HG02588 (cell line): ENCODE results near the gene S100A3.
A peak's percentile ranks its signal among the peaks of the same experiment; 100 is the strongest.

Experiments
- ATAC-seq: cut with Tn5 transposase; IDR thresholded peaks from one replicate; pipeline ENCODE4 v1.9.1; 2021; ENCODE audit warnings: mild to moderate bottlenecking, moderate library complexity; ENCODE audit not compliant: unreplicated experiment

Gene S100A3

DNA sequence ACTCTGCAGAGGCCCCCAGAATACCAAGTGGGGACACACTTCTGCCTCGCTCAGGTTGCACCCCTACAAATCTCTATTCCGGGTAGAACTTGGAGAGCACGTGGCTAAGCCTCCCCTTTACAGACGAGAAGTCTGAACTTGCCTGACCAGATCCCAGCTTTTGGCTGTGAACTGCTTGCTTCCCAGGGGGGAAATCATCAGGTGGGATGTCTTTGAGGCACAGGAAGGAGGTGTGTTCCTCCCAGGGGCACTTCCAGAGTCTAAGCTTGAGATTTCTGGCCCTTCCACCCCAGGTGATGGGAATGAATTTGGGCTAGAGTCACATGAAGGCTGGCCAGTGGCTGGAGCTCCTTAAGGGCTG lies 1.3 kb upstream of the S100A3 start:
- no peak for ATAC-seq

GRCh38 chr1:153549741-153550397 lies 811 bp upstream of the S100A3 start:
- ATAC-seq = no peak

GRCh38 chr1:153547560-153548551 lies 1.2 kb downstream of the S100A3 start:
- ATAC-seq = no peak

- no peak for ATAC-seq
Measured at GRCh38 chr1:153546796-153547559, 2.1 kb downstream of the S100A3 start.

GRCh38 chr1:153546371-153546770 lies 2.7 kb downstream of the S100A3 start:
- ATAC-seq = no peak

DNA sequence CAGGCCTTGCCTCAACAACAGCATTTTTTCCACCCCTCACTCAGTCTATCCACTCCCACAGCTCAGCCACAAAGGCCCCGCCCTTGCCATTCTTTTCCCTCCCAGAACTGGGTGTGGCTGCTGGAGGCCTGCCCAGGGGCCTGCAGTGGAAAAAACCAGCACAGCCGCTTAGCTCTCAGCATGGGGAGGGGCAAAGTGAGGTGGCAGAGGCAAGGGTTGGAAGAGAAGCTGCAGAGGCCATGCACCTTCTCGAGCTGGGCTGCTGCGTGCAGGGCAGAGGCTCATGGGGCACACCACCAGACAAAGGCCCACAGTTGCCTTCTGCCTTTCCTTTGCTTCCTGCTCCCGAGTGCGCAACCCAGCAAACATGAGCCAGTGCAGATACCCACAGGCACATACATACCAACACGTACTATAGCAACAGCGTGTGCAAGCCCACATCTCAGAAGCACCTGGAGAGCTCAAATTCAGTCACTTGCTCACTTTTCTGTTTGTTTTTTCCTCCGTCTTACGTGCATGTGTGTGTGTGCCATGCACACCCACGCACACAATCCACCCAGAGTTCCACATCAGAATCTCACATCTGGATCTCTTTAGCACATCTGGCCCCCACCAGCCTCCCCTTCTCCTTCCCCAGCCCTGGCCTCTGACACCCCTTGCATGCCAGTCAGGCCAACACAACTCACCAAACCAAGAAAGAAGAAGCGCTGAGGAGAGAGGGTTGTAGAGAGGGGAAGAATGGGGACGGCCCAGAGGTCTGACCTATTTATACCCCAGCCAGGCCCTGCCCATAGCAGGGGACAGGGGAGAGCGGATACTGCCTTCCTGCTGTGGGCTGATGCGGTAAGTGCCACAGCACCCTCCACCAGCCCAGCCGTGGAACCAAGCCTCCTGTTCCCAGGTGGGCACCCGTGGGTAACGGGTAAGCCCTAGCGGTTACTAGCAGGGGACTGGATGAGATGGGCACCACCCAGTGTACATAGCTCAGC lies 3.7 kb downstream of the S100A3 start, which contains the start of gene S100A4:
S100A4 (minus strand) TSS at position 740 of the 989 bp plus-strand sequence. CDS start 1,012 bp downstream, outside the sequence.
- ATAC-seq = peak; percentile 46

- no peak for ATAC-seq
Measured at GRCh38 chr1:153544453-153545066, 4.5 kb downstream of the S100A3 start.

GRCh38 chr1:153543736-153544135 lies 5.3 kb downstream of the S100A3 start:
- no peak for ATAC-seq

- ATAC-seq = no peak
Measured at GRCh38 chr1:153542956-153543711, 5.9 kb downstream of the S100A3 start.

DNA sequence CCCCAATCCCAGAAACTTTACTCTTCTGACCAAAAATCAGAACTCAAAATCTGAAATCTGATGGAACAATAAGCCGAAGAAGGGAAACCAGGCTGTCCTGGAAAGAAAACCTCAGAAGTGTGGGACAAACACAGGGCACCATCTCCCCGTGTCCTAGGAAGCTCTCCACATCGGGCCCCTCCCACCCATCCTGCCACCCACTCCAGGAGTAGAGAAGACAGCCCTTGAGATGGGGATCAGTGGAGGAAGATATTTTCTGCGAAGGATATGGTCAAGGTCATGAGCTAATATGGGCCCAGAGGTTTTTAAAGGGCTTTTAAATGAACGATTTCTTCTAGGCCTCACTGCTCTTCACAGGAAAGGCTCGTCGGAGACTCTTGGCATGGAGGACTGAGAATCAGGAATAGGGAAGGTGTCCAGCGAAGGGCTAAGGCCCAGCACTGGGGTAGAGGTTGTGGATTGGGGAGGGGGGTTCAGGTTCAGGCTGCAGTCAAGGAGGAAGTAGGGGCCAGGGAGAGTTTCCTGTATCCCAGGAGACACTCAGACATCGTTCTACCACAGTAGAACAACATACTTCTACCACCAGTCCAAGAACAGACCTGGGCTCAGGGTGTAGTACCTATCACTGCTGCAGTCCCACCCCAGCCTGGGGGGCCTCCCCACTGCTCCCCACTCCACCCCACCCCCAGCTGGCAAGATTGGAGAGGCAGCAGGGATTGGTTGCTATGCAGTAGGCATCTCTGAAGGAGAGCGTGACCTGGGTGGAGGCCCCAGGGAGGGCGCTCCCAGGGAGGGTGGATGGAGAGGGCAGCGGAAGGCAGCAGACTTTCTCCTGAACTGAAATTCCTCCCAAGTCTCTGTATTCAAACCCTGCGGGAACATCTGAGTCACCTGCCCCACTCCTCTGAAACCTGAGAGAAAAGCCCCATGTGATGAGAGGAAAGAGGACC lies 7.1 kb downstream of the S100A3 start:
- ATAC-seq = no peak

DNA sequence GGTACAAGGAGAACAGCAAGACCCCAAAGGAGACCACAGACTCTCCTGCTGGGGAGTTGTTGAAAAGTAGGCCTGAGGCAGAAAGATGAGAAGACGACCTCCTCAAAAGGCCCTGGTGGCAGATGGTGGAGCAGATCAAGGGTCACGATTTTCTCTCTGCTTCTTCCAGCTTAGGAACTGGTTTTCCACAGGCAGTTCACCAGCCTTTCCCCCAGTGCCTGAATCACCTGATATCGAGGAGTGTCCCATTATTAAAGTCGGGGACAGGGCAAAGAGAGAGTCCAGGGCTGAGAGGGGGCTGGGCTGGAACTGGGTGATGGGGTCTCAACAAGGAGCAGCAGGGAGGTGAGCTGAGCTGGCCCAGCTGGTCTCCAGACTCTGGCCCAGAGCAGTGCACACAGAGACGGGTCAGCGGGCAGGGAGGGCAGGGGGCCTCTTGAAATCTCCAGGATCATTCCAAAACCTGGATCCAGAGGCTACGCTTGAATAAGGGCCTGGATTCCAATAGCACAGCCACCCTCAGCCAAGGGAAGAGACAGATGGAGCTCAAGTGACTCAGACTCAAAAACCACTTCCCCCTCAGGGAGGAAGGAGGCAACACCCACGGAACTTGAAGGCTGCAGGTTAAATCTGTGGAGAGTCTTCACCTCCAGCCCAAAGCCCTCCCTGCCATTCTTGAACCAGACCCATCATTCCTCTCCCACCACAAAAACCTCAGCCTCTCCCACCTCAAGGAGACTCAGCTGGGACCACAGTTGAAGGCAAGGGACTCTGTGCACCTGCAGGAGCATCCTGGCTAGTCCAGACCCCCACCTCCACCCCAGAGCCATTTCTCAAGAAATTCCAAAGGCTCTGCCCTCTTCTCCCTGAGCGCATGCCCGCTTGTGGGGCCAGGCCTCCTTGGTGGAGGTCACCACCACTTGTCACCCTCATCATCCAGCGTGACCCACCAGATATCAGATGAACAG lies 8.4 kb downstream of the S100A3 start, which contains the start of gene S100A5:
S100A5 (minus strand) TSS at position 541 of the 968 bp plus-strand sequence. CDS start 743 bp downstream, outside the sequence.
- no peak for ATAC-seq

DNA sequence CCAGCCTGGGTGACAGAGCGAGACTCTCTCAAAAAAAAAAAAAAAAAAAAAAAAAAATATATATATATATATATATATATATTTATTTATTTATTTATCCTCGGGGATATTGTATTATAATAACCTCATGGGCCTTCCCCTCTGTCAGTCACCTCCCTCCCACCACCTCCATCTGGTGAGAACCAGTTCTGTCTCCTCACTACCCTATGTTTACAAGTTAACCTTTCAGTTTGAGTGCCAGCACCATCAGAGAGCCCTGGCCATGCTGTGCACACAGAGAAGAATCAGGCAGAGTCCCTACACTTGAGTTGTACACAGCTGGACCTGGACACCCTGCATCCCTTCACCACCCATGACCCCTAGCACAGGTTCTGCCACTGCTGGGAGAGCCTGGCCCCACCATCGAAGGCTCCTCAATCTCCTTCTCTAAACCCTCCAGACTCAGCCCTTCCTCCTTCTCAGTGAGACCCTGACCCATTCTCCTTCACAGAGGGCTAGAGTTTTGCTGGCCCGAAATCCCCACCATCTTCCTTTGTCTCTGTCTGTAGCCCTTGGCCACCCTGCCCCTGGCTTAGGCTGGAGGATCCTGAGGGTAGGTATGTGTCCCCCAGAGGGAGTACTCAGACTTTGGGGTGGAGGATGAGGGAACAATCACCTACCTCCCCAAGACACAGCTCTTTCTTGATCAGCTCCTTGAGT lies 9.5 kb downstream of the S100A3 start:
- no peak for ATAC-seq

DNA sequence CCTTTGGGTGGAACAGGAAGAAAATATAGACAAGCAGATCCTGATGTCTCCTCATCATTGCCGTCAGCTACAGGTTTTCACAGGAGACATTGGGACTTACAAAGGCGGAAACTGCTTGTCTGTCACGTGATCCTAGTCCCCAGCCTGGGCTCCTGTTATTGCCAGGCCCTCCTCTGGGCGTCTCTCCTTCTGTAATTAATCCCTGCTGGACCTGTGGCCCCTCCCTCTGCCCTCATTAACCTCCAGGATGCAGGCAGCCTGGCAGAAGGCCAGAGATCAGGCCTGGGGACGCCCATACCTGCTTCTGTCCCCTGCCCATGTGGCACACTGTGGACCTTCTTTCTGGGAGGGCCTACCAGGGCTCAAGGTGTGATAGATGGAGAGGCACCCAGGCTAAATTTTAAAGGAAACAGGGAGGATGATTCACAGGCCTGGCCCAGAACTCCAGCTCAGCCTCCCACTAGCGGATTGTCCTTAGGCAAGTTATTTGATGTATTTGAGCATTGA lies 10.7 kb downstream of the S100A3 start:
- no peak for ATAC-seq

DNA sequence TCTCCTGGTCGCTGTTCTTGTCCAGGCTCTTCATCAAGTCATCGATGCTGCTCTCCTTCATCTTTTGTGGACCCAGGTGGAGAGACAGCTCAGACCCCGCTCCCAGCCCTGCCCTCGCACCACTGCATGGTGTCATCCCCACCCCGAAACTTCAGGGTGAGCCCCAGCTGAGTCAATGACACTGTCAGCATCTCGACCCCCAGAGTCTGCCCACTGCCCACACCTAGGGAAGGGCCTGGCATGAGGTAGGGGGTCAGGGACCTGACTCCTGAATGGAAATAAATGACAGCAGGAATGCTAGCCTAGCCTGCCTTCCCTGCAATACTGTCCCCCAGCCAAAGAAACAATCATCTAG lies 11.7 kb downstream of the S100A3 start:
- no peak for ATAC-seq

GRCh38 chr1:153536671-153537375 lies 12.2 kb downstream of the S100A3 start:
- ATAC-seq = no peak
